GM23338 (cell line): ENCODE measurements around the gene TMEM131L. TPM values are rescaled to one million over a fixed set of nuclear protein-coding genes. Genes with fewer than 3 reads are reported as not detected.

ENCODE experiments used
- ATAC-seq: fragments of 200-7000 bp; cut with Tn5 transposase; 3 replicates; pipeline ENCODE4 v1.9.1; 2020
- DNase-seq: peaks from one replicate; pipeline ENCODE4 v3.0.0-alpha.2; 2015; ENCODE audit warnings: low spot score
- H2AFZ ChIP-seq: fragments of 200-600 bp; sonication (generic); 2 replicates; pipeline ENCODE4 v1.8.0; 2016; ENCODE audit warnings: antibody characterized with exemption, mild to moderate bottlenecking, moderate library complexity
- H3F3A ChIP-seq: fragments of 200-600 bp; sonication (generic); replicated peaks from 2 replicates; pipeline ENCODE4 v1.8.0; 2017; ENCODE audit warnings: antibody characterized with exemption, mixed run types, low read depth
- H3K27ac ChIP-seq: fragments of 200-600 bp; sonication (generic); 2 replicates; pipeline ENCODE4 v1.6.1; 2016; ENCODE audit warnings: low read depth
- H3K27me3 ChIP-seq: fragments of 200-600 bp; sonication (generic); 2 replicates; pipeline ENCODE4 v1.8.0; 2016; ENCODE audit warnings: mild to moderate bottlenecking, mixed run types, moderate library complexity; ENCODE audit not compliant: insufficient read depth
- H3K36me3 ChIP-seq: fragments of 200-600 bp; sonication (generic); 2 replicates; pipeline ENCODE4 v1.8.0; 2016; ENCODE audit warnings: mild to moderate bottlenecking; ENCODE audit not compliant: insufficient read depth
- H3K4me1 ChIP-seq: fragments of 200-600 bp; sonication (generic); 2 replicates; pipeline ENCODE4 v1.8.0; 2016; ENCODE audit warnings: mild to moderate bottlenecking, moderate library complexity; ENCODE audit not compliant: insufficient read depth
- H3K4me2 ChIP-seq: fragments of 200-600 bp; sonication (generic); 2 replicates; pipeline ENCODE4 v1.7.1; 2017; ENCODE audit warnings: mixed run types
- H3K4me3 ChIP-seq: fragments of 200-600 bp; sonication (generic); 2 replicates; pipeline ENCODE4 v1.6.1; 2016; ENCODE audit warnings: mixed run types
- H3K79me2 ChIP-seq: fragments of 200-600 bp; sonication (generic); replicated peaks from 2 replicates; pipeline ENCODE4 v1.8.0; 2017; ENCODE audit warnings: mild to moderate bottlenecking; ENCODE audit not compliant: insufficient read depth
- H3K9me2 ChIP-seq: fragments of 200-600 bp; sonication (generic); 2 replicates; pipeline ENCODE4 v1.8.0; 2017; ENCODE audit not compliant: insufficient read depth
- H4K20me1 ChIP-seq: fragments of 200-600 bp; sonication (generic); replicated peaks from 2 replicates; pipeline ENCODE4 v1.8.0; 2017; ENCODE audit warnings: mild to moderate bottlenecking; ENCODE audit not compliant: insufficient read depth
- H3K27ac Mint-ChIP-seq: 2 replicates; pipeline ENCODE4 v1.8.0; 2020; ENCODE audit warnings: inconsistent platforms, mild to moderate bottlenecking, moderate library complexity, mixed read lengths
- H3K27me3 Mint-ChIP-seq: 3 replicates; pipeline ENCODE4 v1.8.0; 2022; ENCODE audit warnings: low read depth, mild to moderate bottlenecking, moderate library complexity, mixed read lengths, inconsistent platforms; ENCODE audit not compliant: insufficient read depth, poor library complexity
- H3K36me3 Mint-ChIP-seq: 3 replicates; pipeline ENCODE4 v1.8.0; 2021; ENCODE audit warnings: low read depth, mild to moderate bottlenecking, inconsistent platforms, moderate library complexity, mixed read lengths
- H3K4me1 Mint-ChIP-seq: 3 replicates; pipeline ENCODE4 v1.8.0; 2020; ENCODE audit warnings: mild to moderate bottlenecking, inconsistent platforms, mixed read lengths
- H3K4me3 Mint-ChIP-seq: 3 replicates; pipeline ENCODE4 v1.8.0; 2021; ENCODE audit warnings: moderate library complexity, mild to moderate bottlenecking, inconsistent platforms, mixed read lengths
- H3K9me3 Mint-ChIP-seq: 3 replicates; pipeline ENCODE4 v1.8.0; 2020; ENCODE audit warnings: moderate library complexity, mild to moderate bottlenecking, inconsistent platforms, mixed read lengths
- CREB1 ChIP-seq: fragments of 250-450 bp; sonication (Bioruptor Pico); IDR thresholded peaks from 2 replicates; pipeline ENCODE4 v1.5.0; 2020; ENCODE audit warnings: low read depth, mild to moderate bottlenecking, moderate library complexity
- EZH2 ChIP-seq: fragments of 200-600 bp; sonication (generic); IDR thresholded peaks from one replicate; pipeline ENCODE4 v1.8.0; 2017; ENCODE audit warnings: antibody characterized with exemption, mild to moderate bottlenecking, low read depth; ENCODE audit not compliant: unreplicated experiment
- EZH2phosphoT487 ChIP-seq: fragments of 200-600 bp; sonication (generic); IDR thresholded peaks from one replicate; pipeline ENCODE4 v1.8.1; 2018; ENCODE audit warnings: antibody characterized with exemption; ENCODE audit not compliant: unreplicated experiment
- JUNB ChIP-seq: IDR thresholded peaks from one replicate; pipeline ENCODE4 v1.6.1; 2016; ENCODE audit warnings: antibody characterized with exemption; ENCODE audit not compliant: unreplicated experiment
- NANOG ChIP-seq: IDR thresholded peaks from 2 replicates; pipeline ENCODE4 v1.6.1; 2016; ENCODE audit warnings: antibody characterized with exemption, borderline replicate concordance
- POLR2AphosphoS5 ChIP-seq: IDR thresholded peaks from 2 replicates; pipeline ENCODE4 v1.6.1; 2016; ENCODE audit warnings: antibody characterized with exemption, low read depth
- STAT1 ChIP-seq: IDR thresholded peaks from one replicate; pipeline ENCODE4 v1.6.1; 2016; ENCODE audit warnings: antibody characterized with exemption; ENCODE audit not compliant: unreplicated experiment
- ZNF114 ChIP-seq: fragments of 250-450 bp; sonication (Bioruptor Pico); IDR thresholded peaks from 2 replicates; pipeline ENCODE4 v1.5.0; 2020; ENCODE audit warnings: mild to moderate bottlenecking, moderate library complexity
- ZNF331 ChIP-seq: fragments of 250-450 bp; sonication (Bioruptor Pico); IDR thresholded peaks from 2 replicates; pipeline ENCODE4 v1.5.0; 2020; ENCODE audit warnings: low read depth, mild to moderate bottlenecking, moderate library complexity
- polyA plus RNA-seq: library from polyadenylated mRNA; unstranded; fragments of >200 nt; fragmentation: Nextera tagmentation; extraction: Ambion mirVana; gene quantifications from 2 replicates; pipeline ENCODE4 v1.2.1, GENCODE V29; 2016
- total RNA-seq: library from RNA; depleted of rRNA; stranded (reverse); fragments of >200 nt; shearing (Covaris generic); gene quantifications from 2 replicates; pipeline ENCODE4 v1.2.3, GENCODE V29; 2014
- TF ChIP-seq, protein P1 (sequence below): IDR thresholded peaks from 2 replicates; pipeline ENCODE4 v1.6.1; 2016; ENCODE audit warnings: antibody characterized with exemption
- TF ChIP-seq, protein P2 (sequence below), 2 experiments: fragments of 200-600 bp in 1 of 2; sonication (generic) in 1 of 2; conservative IDR thresholded peaks; 2 replicates each; pipeline versions ENCODE4 v1.5.1 to v1.6.1; 2016 to 2017; ENCODE audit warnings: antibody characterized with exemption in 2 of 2, low read depth in 2 of 2, mild to moderate bottlenecking in 2 of 2, moderate library complexity in 1 of 2
- TF ChIP-seq, protein P3 (sequence below): fragments of 250-450 bp; sonication (Bioruptor Pico); IDR thresholded peaks from 2 replicates; pipeline ENCODE4 v1.5.0; 2020; ENCODE audit warnings: mild to moderate bottlenecking, moderate library complexity
- TF ChIP-seq, protein P4 (sequence below): IDR thresholded peaks from one replicate; pipeline ENCODE4 v1.6.1; 2018; ENCODE audit warnings: antibody characterized with exemption; ENCODE audit not compliant: unreplicated experiment

TMEM131L gene
- total and polyA plus RNA-seq, 2 experiments from 2014 or later = 11.1 to 32.2 TPM

DNA sequence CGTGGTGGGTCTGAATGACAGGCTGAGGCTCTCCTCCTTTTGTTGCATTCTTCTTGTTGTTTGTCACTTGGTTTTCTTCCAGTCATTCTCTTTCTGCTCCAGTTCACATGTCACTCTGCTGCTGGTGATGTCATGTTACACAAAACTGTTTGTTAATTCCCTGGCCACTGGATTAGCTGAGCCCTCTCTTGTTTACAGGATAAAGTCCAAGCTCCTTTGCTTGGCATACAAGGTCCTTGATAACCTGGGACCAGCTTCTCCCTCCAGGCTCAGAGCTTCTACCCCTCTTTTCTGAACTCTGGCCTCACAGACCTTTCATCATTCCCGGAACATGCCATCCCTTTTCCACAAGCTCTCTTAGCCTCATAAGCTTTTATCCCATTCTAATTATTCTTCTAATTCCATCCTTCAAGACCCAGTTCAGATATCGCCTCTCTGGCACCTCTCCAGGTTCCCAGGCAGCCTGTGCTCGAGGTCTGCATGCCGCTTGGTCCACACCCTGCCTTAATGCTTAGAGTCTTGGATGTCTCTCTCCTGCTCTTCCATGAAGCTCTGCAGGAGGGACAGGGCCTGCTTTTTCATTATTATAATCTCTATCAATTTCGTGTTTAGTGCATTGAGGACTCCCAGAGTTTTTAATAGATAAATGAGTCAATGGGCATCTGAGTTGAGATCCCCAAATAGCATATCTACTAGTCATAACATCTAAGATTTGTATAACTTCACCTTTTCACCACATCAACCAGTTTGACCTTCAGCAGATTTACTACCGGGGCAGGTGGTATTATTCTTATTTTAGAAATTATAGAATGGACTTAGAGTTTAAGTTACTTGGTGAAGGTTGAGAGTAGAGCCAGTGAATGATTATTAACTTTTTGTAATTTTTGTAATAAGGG lies 98.7 kb downstream of the TMEM131L start:
- Mint-ChIP-seq H3K4me3 (no peak overlapping the region), H3K27ac (no peak overlapping the region), H3K4me1 (peaks cover 10% of the 10 kb centered on the region; the same call in 1 of the 3 replicates), H3K27me3 (peaks cover 5% of the 10 kb centered on the region), H3K9me3 (peaks cover 4% of the 10 kb centered on the region; the same call in 1 of the 3 replicates), H3K36me3 (peaks cover 37% of the 10 kb centered on the region)
- H3K27me3 ChIP-seq = no peaks in the 10 kb centered on the region
- peak overlapping the region; percentile 10 for H3K27ac ChIP-seq
- no peak overlapping the region for H3K4me3 ChIP-seq
- DNase-seq (no peak), ATAC-seq (no peak)
- H3K4me2 ChIP-seq = no peak overlapping the region
- no peaks in the 10 kb centered on the region for H3K79me2 ChIP-seq
- no peaks in the 10 kb centered on the region for H3K9me2 ChIP-seq
- no peak overlapping the region for H2AFZ ChIP-seq
- H4K20me1 ChIP-seq = peaks cover 4% of the 10 kb centered on the region; the same call in 1 of the 2 replicates
- TF ChIP-seq, protein P1, sequence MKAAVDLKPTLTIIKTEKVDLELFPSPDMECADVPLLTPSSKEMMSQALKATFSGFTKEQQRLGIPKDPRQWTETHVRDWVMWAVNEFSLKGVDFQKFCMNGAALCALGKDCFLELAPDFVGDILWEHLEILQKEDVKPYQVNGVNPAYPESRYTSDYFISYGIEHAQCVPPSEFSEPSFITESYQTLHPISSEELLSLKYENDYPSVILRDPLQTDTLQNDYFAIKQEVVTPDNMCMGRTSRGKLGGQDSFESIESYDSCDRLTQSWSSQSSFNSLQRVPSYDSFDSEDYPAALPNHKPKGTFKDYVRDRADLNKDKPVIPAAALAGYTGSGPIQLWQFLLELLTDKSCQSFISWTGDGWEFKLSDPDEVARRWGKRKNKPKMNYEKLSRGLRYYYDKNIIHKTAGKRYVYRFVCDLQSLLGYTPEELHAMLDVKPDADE = no peak
- TF ChIP-seq POLR2AphosphoS5 = no peak
- TF ChIP-seq EZH2 = no peak
- no peak for TF ChIP-seq JUNB
- TF ChIP-seq EZH2phosphoT487 = no peak
- TF ChIP-seq STAT1 = no peak
- TF ChIP-seq NANOG = no peak
- TF ChIP-seq, protein P2, sequence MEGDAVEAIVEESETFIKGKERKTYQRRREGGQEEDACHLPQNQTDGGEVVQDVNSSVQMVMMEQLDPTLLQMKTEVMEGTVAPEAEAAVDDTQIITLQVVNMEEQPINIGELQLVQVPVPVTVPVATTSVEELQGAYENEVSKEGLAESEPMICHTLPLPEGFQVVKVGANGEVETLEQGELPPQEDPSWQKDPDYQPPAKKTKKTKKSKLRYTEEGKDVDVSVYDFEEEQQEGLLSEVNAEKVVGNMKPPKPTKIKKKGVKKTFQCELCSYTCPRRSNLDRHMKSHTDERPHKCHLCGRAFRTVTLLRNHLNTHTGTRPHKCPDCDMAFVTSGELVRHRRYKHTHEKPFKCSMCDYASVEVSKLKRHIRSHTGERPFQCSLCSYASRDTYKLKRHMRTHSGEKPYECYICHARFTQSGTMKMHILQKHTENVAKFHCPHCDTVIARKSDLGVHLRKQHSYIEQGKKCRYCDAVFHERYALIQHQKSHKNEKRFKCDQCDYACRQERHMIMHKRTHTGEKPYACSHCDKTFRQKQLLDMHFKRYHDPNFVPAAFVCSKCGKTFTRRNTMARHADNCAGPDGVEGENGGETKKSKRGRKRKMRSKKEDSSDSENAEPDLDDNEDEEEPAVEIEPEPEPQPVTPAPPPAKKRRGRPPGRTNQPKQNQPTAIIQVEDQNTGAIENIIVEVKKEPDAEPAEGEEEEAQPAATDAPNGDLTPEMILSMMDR (conservative IDR thresholded peaks at IDR 0.05; ENCODE audit: low read depth in 2 of 2) = no peak
- TF ChIP-seq CREB1 (CRISPR knock-in tag) = no peak
- TF ChIP-seq, protein P3, sequence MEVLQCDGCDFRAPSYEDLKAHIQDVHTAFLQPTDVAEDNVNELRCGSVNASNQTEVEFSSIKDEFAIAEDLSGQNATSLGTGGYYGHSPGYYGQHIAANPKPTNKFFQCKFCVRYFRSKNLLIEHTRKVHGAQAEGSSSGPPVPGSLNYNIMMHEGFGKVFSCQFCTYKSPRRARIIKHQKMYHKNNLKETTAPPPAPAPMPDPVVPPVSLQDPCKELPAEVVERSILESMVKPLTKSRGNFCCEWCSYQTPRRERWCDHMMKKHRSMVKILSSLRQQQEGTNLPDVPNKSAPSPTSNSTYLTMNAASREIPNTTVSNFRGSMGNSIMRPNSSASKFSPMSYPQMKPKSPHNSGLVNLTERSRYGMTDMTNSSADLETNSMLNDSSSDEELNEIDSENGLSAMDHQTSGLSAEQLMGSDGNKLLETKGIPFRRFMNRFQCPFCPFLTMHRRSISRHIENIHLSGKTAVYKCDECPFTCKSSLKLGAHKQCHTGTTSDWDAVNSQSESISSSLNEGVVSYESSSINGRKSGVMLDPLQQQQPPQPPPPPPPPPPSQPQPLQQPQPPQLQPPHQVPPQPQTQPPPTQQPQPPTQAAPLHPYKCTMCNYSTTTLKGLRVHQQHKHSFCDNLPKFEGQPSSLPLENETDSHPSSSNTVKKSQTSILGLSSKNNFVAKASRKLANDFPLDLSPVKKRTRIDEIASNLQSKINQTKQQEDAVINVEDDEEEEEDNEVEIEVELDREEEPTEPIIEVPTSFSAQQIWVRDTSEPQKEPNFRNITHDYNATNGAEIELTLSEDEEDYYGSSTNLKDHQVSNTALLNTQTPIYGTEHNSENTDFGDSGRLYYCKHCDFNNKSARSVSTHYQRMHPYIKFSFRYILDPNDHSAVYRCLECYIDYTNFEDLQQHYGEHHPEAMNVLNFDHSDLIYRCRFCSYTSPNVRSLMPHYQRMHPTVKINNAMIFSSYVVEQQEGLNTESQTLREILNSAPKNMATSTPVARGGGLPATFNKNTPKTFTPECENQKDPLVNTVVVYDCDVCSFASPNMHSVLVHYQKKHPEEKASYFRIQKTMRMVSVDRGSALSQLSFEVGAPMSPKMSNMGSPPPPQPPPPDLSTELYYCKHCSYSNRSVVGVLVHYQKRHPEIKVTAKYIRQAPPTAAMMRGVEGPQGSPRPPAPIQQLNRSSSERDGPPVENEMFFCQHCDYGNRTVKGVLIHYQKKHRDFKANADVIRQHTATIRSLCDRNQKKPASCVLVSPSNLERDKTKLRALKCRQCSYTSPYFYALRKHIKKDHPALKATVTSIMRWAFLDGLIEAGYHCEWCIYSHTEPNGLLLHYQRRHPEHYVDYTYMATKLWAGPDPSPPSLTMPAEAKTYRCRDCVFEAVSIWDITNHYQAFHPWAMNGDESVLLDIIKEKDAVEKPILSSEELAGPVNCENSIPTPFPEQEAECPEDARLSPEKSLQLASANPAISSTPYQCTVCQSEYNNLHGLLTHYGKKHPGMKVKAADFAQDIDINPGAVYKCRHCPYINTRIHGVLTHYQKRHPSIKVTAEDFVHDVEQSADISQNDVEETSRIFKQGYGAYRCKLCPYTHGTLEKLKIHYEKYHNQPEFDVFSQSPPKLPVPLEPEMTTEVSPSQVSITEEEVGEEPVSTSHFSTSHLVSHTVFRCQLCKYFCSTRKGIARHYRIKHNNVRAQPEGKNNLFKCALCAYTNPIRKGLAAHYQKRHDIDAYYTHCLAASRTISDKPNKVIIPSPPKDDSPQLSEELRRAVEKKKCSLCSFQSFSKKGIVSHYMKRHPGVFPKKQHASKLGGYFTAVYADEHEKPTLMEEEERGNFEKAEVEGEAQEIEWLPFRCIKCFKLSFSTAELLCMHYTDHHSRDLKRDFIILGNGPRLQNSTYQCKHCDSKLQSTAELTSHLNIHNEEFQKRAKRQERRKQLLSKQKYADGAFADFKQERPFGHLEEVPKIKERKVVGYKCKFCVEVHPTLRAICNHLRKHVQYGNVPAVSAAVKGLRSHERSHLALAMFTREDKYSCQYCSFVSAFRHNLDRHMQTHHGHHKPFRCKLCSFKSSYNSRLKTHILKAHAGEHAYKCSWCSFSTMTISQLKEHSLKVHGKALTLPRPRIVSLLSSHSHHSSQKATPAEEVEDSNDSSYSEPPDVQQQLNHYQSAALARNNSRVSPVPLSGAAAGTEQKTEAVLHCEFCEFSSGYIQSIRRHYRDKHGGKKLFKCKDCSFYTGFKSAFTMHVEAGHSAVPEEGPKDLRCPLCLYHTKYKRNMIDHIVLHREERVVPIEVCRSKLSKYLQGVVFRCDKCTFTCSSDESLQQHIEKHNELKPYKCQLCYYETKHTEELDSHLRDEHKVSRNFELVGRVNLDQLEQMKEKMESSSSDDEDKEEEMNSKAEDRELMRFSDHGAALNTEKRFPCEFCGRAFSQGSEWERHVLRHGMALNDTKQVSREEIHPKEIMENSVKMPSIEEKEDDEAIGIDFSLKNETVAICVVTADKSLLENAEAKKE (CRISPR knock-in tag) = no peak
- no peak for TF ChIP-seq ZNF331 (CRISPR knock-in tag)
- TF ChIP-seq, protein P4, sequence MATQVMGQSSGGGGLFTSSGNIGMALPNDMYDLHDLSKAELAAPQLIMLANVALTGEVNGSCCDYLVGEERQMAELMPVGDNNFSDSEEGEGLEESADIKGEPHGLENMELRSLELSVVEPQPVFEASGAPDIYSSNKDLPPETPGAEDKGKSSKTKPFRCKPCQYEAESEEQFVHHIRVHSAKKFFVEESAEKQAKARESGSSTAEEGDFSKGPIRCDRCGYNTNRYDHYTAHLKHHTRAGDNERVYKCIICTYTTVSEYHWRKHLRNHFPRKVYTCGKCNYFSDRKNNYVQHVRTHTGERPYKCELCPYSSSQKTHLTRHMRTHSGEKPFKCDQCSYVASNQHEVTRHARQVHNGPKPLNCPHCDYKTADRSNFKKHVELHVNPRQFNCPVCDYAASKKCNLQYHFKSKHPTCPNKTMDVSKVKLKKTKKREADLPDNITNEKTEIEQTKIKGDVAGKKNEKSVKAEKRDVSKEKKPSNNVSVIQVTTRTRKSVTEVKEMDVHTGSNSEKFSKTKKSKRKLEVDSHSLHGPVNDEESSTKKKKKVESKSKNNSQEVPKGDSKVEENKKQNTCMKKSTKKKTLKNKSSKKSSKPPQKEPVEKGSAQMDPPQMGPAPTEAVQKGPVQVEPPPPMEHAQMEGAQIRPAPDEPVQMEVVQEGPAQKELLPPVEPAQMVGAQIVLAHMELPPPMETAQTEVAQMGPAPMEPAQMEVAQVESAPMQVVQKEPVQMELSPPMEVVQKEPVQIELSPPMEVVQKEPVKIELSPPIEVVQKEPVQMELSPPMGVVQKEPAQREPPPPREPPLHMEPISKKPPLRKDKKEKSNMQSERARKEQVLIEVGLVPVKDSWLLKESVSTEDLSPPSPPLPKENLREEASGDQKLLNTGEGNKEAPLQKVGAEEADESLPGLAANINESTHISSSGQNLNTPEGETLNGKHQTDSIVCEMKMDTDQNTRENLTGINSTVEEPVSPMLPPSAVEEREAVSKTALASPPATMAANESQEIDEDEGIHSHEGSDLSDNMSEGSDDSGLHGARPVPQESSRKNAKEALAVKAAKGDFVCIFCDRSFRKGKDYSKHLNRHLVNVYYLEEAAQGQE = no peak
- TF ChIP-seq ZNF114 (CRISPR knock-in tag) = no peak
- H3K4me1 ChIP-seq = peaks cover 4% of the 10 kb centered on the region; the same call in 1 of the 2 replicates
- H3K36me3 ChIP-seq = peaks cover 9% of the 10 kb centered on the region; the same call in 1 of the 2 replicates
- H3F3A ChIP-seq = no peaks in the 10 kb centered on the region
